MCF 10A (cell line): ENCODE results near the gene ZNF418. TPM values are rescaled to one million over a fixed set of nuclear protein-coding genes. Genes with fewer than 3 reads are reported as not detected.

Experiments
- BruUV-seq: library from RNA; stranded (reverse); fragments of 400-500 nt; replicated peaks from 2 replicates; lab custom pipeline; 2021; lab: Mats Ljungman, UMichigan
- CTCF ChIA-PET: fragments of 300-600 bp; sonication (Branson Sonifier 250); formaldehyde crosslinking; extraction: SDS; loops from one replicate; lab custom pipeline; 2021; ENCODE audit warnings: antibody characterized with exemption, inconsistent platforms; lab: Yijun Ruan, JAX
- POLR2A ChIA-PET: fragments of 300-600, 350-650 bp; sonication (Branson Sonifier 250); formaldehyde crosslinking; extraction: SDS; loops from one replicate; lab custom pipeline; 2020; ENCODE audit warnings: antibody characterized with exemption, inconsistent platforms; lab: Yijun Ruan, JAX
- DNase-seq: peaks from one replicate; pipeline ENCODE4 v3.0.0-alpha.2; 2018; ENCODE audit not compliant: unreplicated experiment
- H3K27ac Mint-ChIP-seq: one replicate; pipeline ENCODE4 v1.8.0; 2022; ENCODE audit warnings: mild to moderate bottlenecking, low read depth, mixed read lengths; ENCODE audit not compliant: unreplicated experiment
- H3K27me3 Mint-ChIP-seq: one replicate; pipeline ENCODE4 v1.8.0; 2022; ENCODE audit warnings: mixed read lengths; ENCODE audit not compliant: insufficient read depth, unreplicated experiment
- H3K36me3 Mint-ChIP-seq: one replicate; pipeline ENCODE4 v1.8.0; 2022; ENCODE audit warnings: mild to moderate bottlenecking, moderate library complexity, mixed read lengths; ENCODE audit not compliant: insufficient read depth, unreplicated experiment
- H3K4me1 Mint-ChIP-seq: one replicate; pipeline ENCODE4 v1.8.0; 2022; ENCODE audit warnings: mixed read lengths; ENCODE audit not compliant: insufficient read depth, unreplicated experiment
- H3K4me3 Mint-ChIP-seq: one replicate; pipeline ENCODE4 v1.8.0; 2022; ENCODE audit warnings: mild to moderate bottlenecking, moderate library complexity, mixed read lengths; ENCODE audit not compliant: unreplicated experiment
- H3K9me3 Mint-ChIP-seq: one replicate; pipeline ENCODE4 v1.8.0; 2022; ENCODE audit warnings: mixed read lengths; ENCODE audit not compliant: unreplicated experiment
- intact Hi-C: fragments of 100-400 bp; cut with micrococcal nuclease; formaldehyde crosslinking; loops from 2 replicates; pipeline ENCODE4 v1.14.1; 2022
- total RNA-seq: library from RNA; stranded (reverse); gene quantifications from 2 replicates; pipeline ENCODE4 v1.2.3, GENCODE V29; 2022
- TF ChIP-seq, protein P1 (sequence below): fragments of 200-600 bp; IDR thresholded peaks from one replicate; pipeline ENCODE4 v1.8.0; 2022; ENCODE audit warnings: antibody characterized with exemption, mild to moderate bottlenecking; ENCODE audit not compliant: unreplicated experiment

Gene ZNF418
- total RNA-seq, 1 experiment from 2014 or later, result not detected

DNA sequence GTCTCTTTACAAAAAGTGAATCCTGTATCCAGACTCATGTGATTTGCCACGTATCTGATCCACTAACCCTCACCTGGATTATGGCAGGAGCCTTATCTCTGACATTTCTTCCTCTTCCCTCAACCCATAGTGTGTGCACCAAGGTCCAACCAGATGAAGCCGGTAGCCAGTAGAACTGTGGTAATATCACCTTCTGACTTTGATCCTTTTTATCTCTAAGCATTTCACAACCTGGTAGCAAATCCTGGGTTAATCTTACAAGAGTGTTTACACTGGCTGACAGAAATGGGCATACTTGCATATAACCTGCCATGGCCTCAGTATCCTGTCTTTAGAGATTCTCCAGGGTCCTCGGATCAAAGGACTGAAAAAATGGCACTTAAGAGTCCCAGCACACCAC is 20.7 kb downstream of the ZNF418 start:
- Mint-ChIP-seq H3K27ac (no peak overlapping the region), H3K9me3 (peaks cover 32% of the 10 kb centered on the region), H3K27me3 (no peaks in the 10 kb centered on the region), H3K4me1 (peaks cover 9% of the 10 kb centered on the region), H3K4me3 (peak overlapping the region; percentile 93), H3K36me3 (peaks cover 47% of the 10 kb centered on the region)
- BruUV-seq, result no TSS peak
- POLR2A ChIA-PET, result no interaction called here
- DNase-seq, result no peak
- intact Hi-C loops, result loop anchor here (10.0 kb wide), 1 partner anchor 340 kb away; the partner anchor contains the start of gene ZNF416
- TF ChIP-seq, protein P1, sequence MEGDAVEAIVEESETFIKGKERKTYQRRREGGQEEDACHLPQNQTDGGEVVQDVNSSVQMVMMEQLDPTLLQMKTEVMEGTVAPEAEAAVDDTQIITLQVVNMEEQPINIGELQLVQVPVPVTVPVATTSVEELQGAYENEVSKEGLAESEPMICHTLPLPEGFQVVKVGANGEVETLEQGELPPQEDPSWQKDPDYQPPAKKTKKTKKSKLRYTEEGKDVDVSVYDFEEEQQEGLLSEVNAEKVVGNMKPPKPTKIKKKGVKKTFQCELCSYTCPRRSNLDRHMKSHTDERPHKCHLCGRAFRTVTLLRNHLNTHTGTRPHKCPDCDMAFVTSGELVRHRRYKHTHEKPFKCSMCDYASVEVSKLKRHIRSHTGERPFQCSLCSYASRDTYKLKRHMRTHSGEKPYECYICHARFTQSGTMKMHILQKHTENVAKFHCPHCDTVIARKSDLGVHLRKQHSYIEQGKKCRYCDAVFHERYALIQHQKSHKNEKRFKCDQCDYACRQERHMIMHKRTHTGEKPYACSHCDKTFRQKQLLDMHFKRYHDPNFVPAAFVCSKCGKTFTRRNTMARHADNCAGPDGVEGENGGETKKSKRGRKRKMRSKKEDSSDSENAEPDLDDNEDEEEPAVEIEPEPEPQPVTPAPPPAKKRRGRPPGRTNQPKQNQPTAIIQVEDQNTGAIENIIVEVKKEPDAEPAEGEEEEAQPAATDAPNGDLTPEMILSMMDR, result no peak
- CTCF ChIA-PET, result interaction anchor here (0.6 to 1.4 kb wide), 4 partner anchors 12 to 415 kb away, joined by 3 to 5 read pairs (median 3); partner anchors contain the start of genes ZNF551 and ZNF773

DNA sequence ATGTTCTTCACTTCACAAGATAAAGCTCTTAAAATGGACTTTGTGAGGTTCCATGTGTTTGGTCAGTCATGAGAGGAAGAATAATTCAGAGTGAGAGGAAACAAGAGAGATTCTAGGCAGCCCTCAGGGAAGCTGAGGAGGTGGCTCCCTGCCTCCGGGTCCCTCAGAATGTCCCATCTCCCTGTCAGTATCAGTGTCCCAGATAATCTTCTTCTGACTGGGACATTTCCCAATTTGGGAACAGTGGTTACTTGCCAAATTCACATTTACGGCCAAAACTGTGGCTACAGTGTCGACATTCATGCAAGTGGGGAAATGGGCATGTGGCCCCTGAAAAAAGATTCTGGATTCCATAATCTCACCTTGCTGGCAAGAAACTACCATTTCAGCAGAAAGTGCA is 27.8 kb downstream of the ZNF418 start:
- ChIA-PET POLR2A (no interaction called here), CTCF (interaction anchor here (0.6 kb wide), 1 partner anchor 479 kb away, joined by 3 read pairs; no protein-coding TSS in a partner anchor)
- no peak for DNase-seq
- Mint-ChIP-seq H3K4me1 (no peaks in the 10 kb centered on the region), H3K9me3 (peaks cover 27% of the 10 kb centered on the region), H3K4me3 (no peak overlapping the region), H3K36me3 (peaks cover 41% of the 10 kb centered on the region), H3K27ac (no peak overlapping the region), H3K27me3 (no peaks in the 10 kb centered on the region)
- no TSS peak for BruUV-seq
- TF ChIP-seq, protein P1, result no peak
- intact Hi-C loops, result no loop called here

DNA sequence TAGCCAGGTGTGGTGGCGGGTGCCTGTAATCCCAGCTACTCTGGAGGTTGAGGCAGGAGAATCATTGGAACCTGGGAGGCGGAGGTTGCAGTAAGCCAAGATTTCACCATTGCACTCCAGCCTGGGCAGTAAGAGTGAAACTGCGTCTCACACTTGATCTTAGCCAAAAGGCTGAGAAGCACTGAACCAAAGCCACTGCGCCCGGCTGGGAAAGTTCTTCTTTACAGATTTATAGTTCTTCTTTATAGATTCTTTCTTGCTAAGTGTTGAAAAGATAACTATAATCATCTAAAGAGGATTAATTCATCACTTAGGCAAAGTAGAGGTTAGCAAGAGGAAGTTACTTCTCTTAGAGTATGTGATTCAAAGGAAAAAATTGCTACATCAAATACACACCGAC is 29.9 kb downstream of the ZNF418 start:
- ChIA-PET POLR2A (no interaction called here), CTCF (interaction anchor here (0.6 to 2.5 kb wide), 3 partner anchors 38 to 500 kb away, joined by 3 to 11 read pairs (median 3); no protein-coding TSS in a partner anchor)
- Mint-ChIP-seq H3K4me3 (no peak overlapping the region), H3K27me3 (no peaks in the 10 kb centered on the region), H3K36me3 (peaks cover 24% of the 10 kb centered on the region), H3K27ac (no peak overlapping the region), H3K9me3 (peaks cover 12% of the 10 kb centered on the region), H3K4me1 (no peaks in the 10 kb centered on the region)
- DNase-seq, result no peak
- intact Hi-C loops, result no loop called here
- TF ChIP-seq, protein P1, result no peak
- BruUV-seq, result no TSS peak

DNA sequence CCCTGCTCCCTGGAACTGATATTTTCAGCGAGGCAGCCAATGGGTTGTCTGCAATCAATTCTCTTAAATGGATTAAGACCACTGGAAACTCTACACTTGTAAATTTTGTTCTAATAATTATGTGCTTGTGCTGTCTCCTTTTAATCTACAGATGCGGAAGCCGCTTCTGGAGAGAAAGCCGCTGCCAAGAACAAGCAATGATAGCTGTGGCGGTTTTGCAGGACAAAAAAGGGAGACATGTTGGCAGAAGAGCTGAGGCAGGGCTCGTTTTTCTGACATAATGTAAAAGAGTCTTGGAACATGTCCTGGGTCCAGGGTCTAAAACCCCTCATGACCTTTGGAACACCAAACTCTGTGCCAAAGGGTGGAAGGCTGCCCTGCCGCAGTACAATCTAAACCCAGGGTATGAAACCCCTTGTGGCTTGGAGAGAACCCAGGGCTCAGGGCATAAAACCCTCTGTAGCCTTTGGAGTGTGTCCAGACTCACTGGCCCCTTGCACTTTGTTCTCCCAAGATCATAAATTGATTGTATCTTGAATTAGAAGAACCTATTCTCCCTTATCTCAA is 31.5 kb downstream of the ZNF418 start:
- no peak for DNase-seq
- ChIA-PET CTCF (interaction anchor here (0.6 to 2.5 kb wide), 15 partner anchors 10 to 1063 kb away, joined by 3 to 12 read pairs (median 3); partner anchors contain the start of genes PEG3 and ZIM2), POLR2A (no interaction called here)
- no peak overlapping the region for H3K27ac Mint-ChIP-seq
- intact Hi-C loops, result no loop called here
- no peaks in the 10 kb centered on the region for H3K4me1 Mint-ChIP-seq
- TF ChIP-seq, protein P1, result no peak
- H3K9me3 Mint-ChIP-seq, result peaks cover 12% of the 10 kb centered on the region
- no peak overlapping the region for H3K4me3 Mint-ChIP-seq
- no peaks in the 10 kb centered on the region for H3K27me3 Mint-ChIP-seq
- no TSS peak for BruUV-seq
- peaks cover 13% of the 10 kb centered on the region for H3K36me3 Mint-ChIP-seq
